ENCODE results near the gene TRIM2. TPM values are rescaled to one million over a fixed set of nuclear protein-coding genes. Genes with fewer than 3 reads are reported as not detected.

Gene TRIM2
- total RNA-seq, 1 experiment from 2014 or later, result 87.0 TPM

DNA sequence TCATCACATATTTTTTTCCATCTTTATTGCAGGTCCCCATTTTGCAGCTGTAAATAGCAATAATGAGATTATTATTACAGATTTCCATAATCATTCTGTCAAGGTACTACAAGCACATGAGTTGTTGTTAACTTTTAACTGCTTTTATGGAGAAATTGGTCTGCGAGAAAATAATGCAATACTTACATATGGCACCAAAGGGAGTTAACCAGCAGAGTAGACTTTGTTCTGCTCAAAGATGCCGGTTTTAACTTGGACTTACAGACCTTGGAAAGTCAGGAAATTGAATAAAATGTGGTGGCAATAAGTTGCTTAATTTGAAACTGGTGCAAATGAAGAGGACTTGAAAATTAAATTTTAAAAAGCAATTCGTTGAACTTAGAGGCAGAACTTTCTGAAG, 119.8 kb downstream of the TRIM2 start:
- H3K9me2 ChIP-seq (ENCODE audit: insufficient read depth), result no peaks in the 10 kb centered on the region
- TF ChIP-seq EZH2 (IDR thresholded peaks at IDR 0.05; ENCODE audit: low read depth), result no peak
- TF ChIP-seq, protein P1, sequence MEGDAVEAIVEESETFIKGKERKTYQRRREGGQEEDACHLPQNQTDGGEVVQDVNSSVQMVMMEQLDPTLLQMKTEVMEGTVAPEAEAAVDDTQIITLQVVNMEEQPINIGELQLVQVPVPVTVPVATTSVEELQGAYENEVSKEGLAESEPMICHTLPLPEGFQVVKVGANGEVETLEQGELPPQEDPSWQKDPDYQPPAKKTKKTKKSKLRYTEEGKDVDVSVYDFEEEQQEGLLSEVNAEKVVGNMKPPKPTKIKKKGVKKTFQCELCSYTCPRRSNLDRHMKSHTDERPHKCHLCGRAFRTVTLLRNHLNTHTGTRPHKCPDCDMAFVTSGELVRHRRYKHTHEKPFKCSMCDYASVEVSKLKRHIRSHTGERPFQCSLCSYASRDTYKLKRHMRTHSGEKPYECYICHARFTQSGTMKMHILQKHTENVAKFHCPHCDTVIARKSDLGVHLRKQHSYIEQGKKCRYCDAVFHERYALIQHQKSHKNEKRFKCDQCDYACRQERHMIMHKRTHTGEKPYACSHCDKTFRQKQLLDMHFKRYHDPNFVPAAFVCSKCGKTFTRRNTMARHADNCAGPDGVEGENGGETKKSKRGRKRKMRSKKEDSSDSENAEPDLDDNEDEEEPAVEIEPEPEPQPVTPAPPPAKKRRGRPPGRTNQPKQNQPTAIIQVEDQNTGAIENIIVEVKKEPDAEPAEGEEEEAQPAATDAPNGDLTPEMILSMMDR (conservative IDR thresholded peaks at IDR 0.05), result no peak
- peaks cover 25% of the 10 kb centered on the region for H3K4me1 ChIP-seq (replicated peaks; ENCODE audit: insufficient read depth)
- H3K4me3 ChIP-seq, result no peak overlapping the region
- no peaks in the 10 kb centered on the region for H3K9me3 ChIP-seq (ENCODE audit: insufficient read depth, low read depth)
- H3K79me2 ChIP-seq (ENCODE audit: low read depth), result no peaks in the 10 kb centered on the region
- intact Hi-C loops (cut with micrococcal nuclease; ENCODE audit: unreplicated experiment), result no loop called here
- no peaks in the 10 kb centered on the region for H3K36me3 ChIP-seq (ENCODE audit: low read depth)
- H2AFZ ChIP-seq, result no peak overlapping the region
- no TSS peak for BruUV-seq (replicated peaks)
- H3K4me2 ChIP-seq, result no peak overlapping the region
- no peak overlapping the region for H3K27ac ChIP-seq
- no peaks in the 10 kb centered on the region for H4K20me1 ChIP-seq (ENCODE audit: insufficient read depth)
- H3F3A ChIP-seq (ENCODE audit: insufficient read depth, low read depth), result peaks cover 30% of the 10 kb centered on the region
- no peak for DNase-seq
- H3K27me3 ChIP-seq (ENCODE audit: insufficient read depth, low read depth), result no peaks in the 10 kb centered on the region
- POLR2A ChIA-PET (ENCODE audit: unreplicated experiment), result no interaction called here
- CTCF ChIA-PET, result no interaction called here

DNA sequence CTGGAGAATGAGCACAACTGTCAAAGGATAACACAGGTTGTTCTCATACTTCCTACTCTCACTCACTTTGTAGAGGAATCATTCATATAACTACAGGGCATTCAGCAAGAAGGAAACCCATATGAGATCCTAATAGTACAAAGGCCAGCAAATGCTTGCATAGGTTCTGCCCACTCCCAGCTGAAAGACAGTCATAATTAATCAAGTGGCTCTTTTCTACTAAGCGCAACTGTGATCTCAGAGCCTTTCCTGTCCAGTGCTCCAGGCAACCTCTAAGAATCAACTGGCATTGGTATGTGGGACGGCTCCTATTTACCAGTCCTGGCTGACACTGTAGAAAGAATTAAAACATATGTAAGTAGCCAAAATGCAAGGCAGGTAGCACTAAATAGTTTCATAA, 121.3 kb downstream of the TRIM2 start:
- CTCF ChIA-PET, result no interaction called here
- Histone ChIP-seq H3K36me3 (ENCODE audit: low read depth) (no peaks in the 10 kb centered on the region), H3K79me2 (ENCODE audit: low read depth) (no peaks in the 10 kb centered on the region), H3K27me3 (ENCODE audit: insufficient read depth, low read depth) (no peaks in the 10 kb centered on the region), H3K9me3 (ENCODE audit: insufficient read depth, low read depth) (no peaks in the 10 kb centered on the region), H3F3A (ENCODE audit: insufficient read depth, low read depth) (peaks cover 30% of the 10 kb centered on the region), H3K4me3 (no peak overlapping the region), H3K4me1 (replicated peaks; ENCODE audit: insufficient read depth) (peaks cover 25% of the 10 kb centered on the region), H2AFZ (no peak overlapping the region), H4K20me1 (ENCODE audit: insufficient read depth) (no peaks in the 10 kb centered on the region), H3K4me2 (no peak overlapping the region), H3K27ac (no peak overlapping the region), H3K9me2 (ENCODE audit: insufficient read depth) (no peaks in the 10 kb centered on the region)
- BruUV-seq (replicated peaks), result no TSS peak
- POLR2A ChIA-PET (ENCODE audit: unreplicated experiment), result interaction anchor here (0.6 kb wide), 1 partner anchor 22 kb away, joined by 4 read pairs; no protein-coding TSS in a partner anchor
- no peak for TF ChIP-seq EZH2 (IDR thresholded peaks at IDR 0.05; ENCODE audit: low read depth)
- TF ChIP-seq, protein P1 (conservative IDR thresholded peaks at IDR 0.05), result no peak
- DNase-seq, result no peak
- intact Hi-C loops (cut with micrococcal nuclease; ENCODE audit: unreplicated experiment), result no loop called here

DNA sequence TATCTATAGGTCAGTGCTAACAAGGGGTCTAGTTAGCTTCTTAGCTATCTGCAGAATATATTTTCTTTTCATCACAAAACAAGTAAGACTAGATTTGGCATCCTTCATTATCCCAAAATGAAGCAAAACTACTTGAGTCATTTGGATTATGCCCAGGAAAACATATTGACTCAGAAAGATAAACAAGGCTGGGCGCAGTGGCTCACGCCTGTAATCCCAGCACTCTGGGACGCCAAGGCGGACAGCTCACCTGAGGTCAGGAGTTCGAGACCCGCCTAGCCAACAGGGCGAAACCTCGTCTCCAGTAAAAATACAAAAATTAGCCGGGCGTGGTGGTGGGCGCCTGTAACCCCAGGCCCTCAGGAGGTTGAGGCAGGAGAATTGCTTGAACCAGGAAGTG, 122.3 kb downstream of the TRIM2 start:
- Histone ChIP-seq H3K36me3 (ENCODE audit: low read depth) (no peaks in the 10 kb centered on the region), H3K27ac (peak overlapping the region; percentile 33), H4K20me1 (ENCODE audit: insufficient read depth) (no peaks in the 10 kb centered on the region), H3K9me3 (ENCODE audit: insufficient read depth, low read depth) (no peaks in the 10 kb centered on the region), H3K4me1 (replicated peaks; ENCODE audit: insufficient read depth) (peaks cover 25% of the 10 kb centered on the region), H3K4me2 (no peak overlapping the region), H3K27me3 (ENCODE audit: insufficient read depth, low read depth) (no peaks in the 10 kb centered on the region), H3K9me2 (ENCODE audit: insufficient read depth) (no peaks in the 10 kb centered on the region), H3F3A (ENCODE audit: insufficient read depth, low read depth) (peaks cover 30% of the 10 kb centered on the region), H2AFZ (no peak overlapping the region), H3K79me2 (ENCODE audit: low read depth) (no peaks in the 10 kb centered on the region), H3K4me3 (no peak overlapping the region)
- CTCF ChIA-PET, result no interaction called here
- DNase-seq, result peak; percentile 44 to 83
- POLR2A ChIA-PET (ENCODE audit: unreplicated experiment), result interaction anchor here (0.6 to 0.7 kb wide), 2 partner anchors 78 to 409 kb away, joined by 3 to 4 read pairs; no protein-coding TSS in a partner anchor
- no peak for TF ChIP-seq EZH2 (IDR thresholded peaks at IDR 0.05; ENCODE audit: low read depth)
- TF ChIP-seq, protein P1 (conservative IDR thresholded peaks at IDR 0.05), result no peak
- BruUV-seq (replicated peaks), result no TSS peak
- intact Hi-C loops (cut with micrococcal nuclease; ENCODE audit: unreplicated experiment), result no loop called here

Data from PC-9 (cell line).